Endothelial cell of umbilical vein (primary cell): ENCODE data around the gene CYP2A6. TPM values are rescaled to one million over a fixed set of nuclear protein-coding genes. Genes with fewer than 3 reads are reported as not detected.
"Not testable (repeated sequence)": the region's sequence is repeated elsewhere in the genome, so short reads cannot be mapped to it uniquely, and the experiment has no call there.

ENCODE experiments used
- BruUV-seq: library from RNA; stranded (reverse); fragments of 400-500 nt; replicated peaks from 2 replicates; lab custom pipeline; 2021; lab: Mats Ljungman, UMichigan
- CTCF ChIA-PET: fragments of 300-600, 350-600 bp; sonication (Branson Sonifier 250); formaldehyde crosslinking; loops from one replicate; lab custom pipeline; 2021; ENCODE audit warnings: antibody characterized with exemption, inconsistent platforms; lab: Charles Lee
- POLR2A ChIA-PET: fragments of 300-600, 350-600 bp; sonication (Branson Sonifier 250); formaldehyde crosslinking; loops from one replicate; lab custom pipeline; 2021; ENCODE audit warnings: antibody characterized with exemption, inconsistent platforms; lab: Charles Lee
- DNase-seq: peaks from one replicate; pipeline ENCODE4 v3.0.0-alpha.2; 2011; ENCODE audit warnings: low read depth, low spot score
- FAIRE-seq: peaks from 2 replicates; lab custom pipeline; 2011; peaks lifted over from hg19 to GRCh38; lab: Jason Lieb, UNC
- H2AFZ ChIP-seq: 2 replicates; pipeline ENCODE4 v1.6.0; 2012; ENCODE audit warnings: low read depth, low read length, control low read depth, inconsistent platforms
- H3K27ac ChIP-seq: 2 replicates; pipeline ENCODE4 v1.5.1; 2011; ENCODE audit warnings: low read depth, mild to moderate bottlenecking, control low read depth, low read length, moderate library complexity; ENCODE audit not compliant: insufficient read depth
- H3K27me3 ChIP-seq, 2 experiments: 2 replicates each; pipeline versions ENCODE4 v1.6.0 to v1.6.1; 2011; ENCODE audit warnings: low read length in 2 of 2, mixed read lengths in 1 of 2; ENCODE audit not compliant: control insufficient read depth in 2 of 2, insufficient read depth in 2 of 2
- H3K36me3 ChIP-seq, 2 experiments: 2 replicates in 1 of 2; 3 replicates in 1 of 2; pipeline ENCODE4 v1.5.1; 2011; ENCODE audit warnings: low read length in 2 of 2, mild to moderate bottlenecking in 1 of 2, moderate library complexity in 1 of 2; ENCODE audit not compliant: control insufficient read depth in 2 of 2, insufficient read depth in 2 of 2; ENCODE audit errors: extremely low read depth in 1 of 2
- H3K4me1 ChIP-seq: 3 replicates; pipeline ENCODE4 v1.5.1; 2011; ENCODE audit warnings: mild to moderate bottlenecking, low read length; ENCODE audit not compliant: control insufficient read depth, insufficient read depth; ENCODE audit errors: extremely low read depth
- H3K4me2 ChIP-seq: 2 replicates; pipeline ENCODE4 v1.6.1; 2011; ENCODE audit warnings: low read length, control low read depth, mixed read lengths; ENCODE audit not compliant: insufficient read depth
- H3K4me3 ChIP-seq, 3 experiments: fragments of 200-600 bp in 1 of 3; sonication (generic), shearing (Covaris generic) in 1 of 3; replicated peaks in 1 of 3; 2 replicates each; pipeline ENCODE4 v1.5.1; 2011 to 2016; ENCODE audit warnings: control low read depth in 3 of 3, low read length in 3 of 3, mild to moderate bottlenecking in 2 of 3, inconsistent platforms in 1 of 3, low read depth in 1 of 3, moderate library complexity in 1 of 3; ENCODE audit not compliant: insufficient read depth in 1 of 3
- H3K79me2 ChIP-seq: 2 replicates; pipeline ENCODE4 v1.6.0; 2012; ENCODE audit warnings: low read length, inconsistent platforms; ENCODE audit not compliant: control insufficient read depth, insufficient read depth
- H3K9ac ChIP-seq: replicated peaks from 2 replicates; pipeline ENCODE3; 2011; ENCODE audit warnings: low read length, control low read depth; ENCODE audit not compliant: insufficient read depth; ENCODE audit errors: extremely low read depth
- H3K9me1 ChIP-seq: replicated peaks from 3 replicates; pipeline ENCODE4 v1.6.0; 2011; ENCODE audit warnings: mild to moderate bottlenecking, low read length; ENCODE audit not compliant: control insufficient read depth, insufficient read depth; ENCODE audit errors: extremely low read depth
- H3K9me3 ChIP-seq: replicated peaks from 2 replicates; pipeline ENCODE4 v1.5.1; 2012; ENCODE audit warnings: low read length, inconsistent platforms; ENCODE audit not compliant: control insufficient read depth, insufficient read depth
- H4K20me1 ChIP-seq: replicated peaks from 2 replicates; pipeline ENCODE3; 2011; ENCODE audit warnings: mild to moderate bottlenecking, low read length; ENCODE audit not compliant: control insufficient read depth, insufficient read depth; ENCODE audit errors: extremely low read depth
- CTCF ChIP-seq, 2 donors: IDR thresholded peaks; 1 replicate in 1 of 2; 2 replicates in 1 of 2; pipeline ENCODE4 v1.5.1; 2011; ENCODE audit warnings: low read length in 2 of 2, mild to moderate bottlenecking in 2 of 2, moderate library complexity in 2 of 2, control low read depth in 1 of 2, inconsistent platforms in 1 of 2, low read depth in 1 of 2; ENCODE audit not compliant: insufficient read depth in 1 of 2; ENCODE audit errors: extremely low read depth in 1 of 2
- EZH2 ChIP-seq: IDR thresholded peaks from 2 replicates; pipeline ENCODE4 v1.6.1; 2012; ENCODE audit warnings: borderline replicate concordance, low read depth, mild to moderate bottlenecking, moderate library complexity, low read length, inconsistent platforms; ENCODE audit not compliant: severe bottlenecking
- FOS ChIP-seq: IDR thresholded peaks from 2 replicates; pipeline ENCODE4 v1.6.1; 2011; ENCODE audit warnings: mild to moderate bottlenecking, low read length, moderate library complexity, borderline replicate concordance; ENCODE audit not compliant: insufficient read depth
- GATA2 ChIP-seq: IDR thresholded peaks from 2 replicates; pipeline ENCODE4 v1.7.0; 2011; ENCODE audit warnings: low read depth, mild to moderate bottlenecking, moderate library complexity, mixed read lengths, low read length; ENCODE audit not compliant: insufficient read length, insufficient read depth
- JUN ChIP-seq: IDR thresholded peaks from 2 replicates; pipeline ENCODE4 v1.6.1; 2011; ENCODE audit warnings: borderline replicate concordance, low read depth; ENCODE audit not compliant: insufficient read length, insufficient read depth
- MAX ChIP-seq: IDR thresholded peaks from 2 replicates; pipeline ENCODE4 v1.6.1; 2011; ENCODE audit not compliant: insufficient read depth, insufficient read length
- MYC ChIP-seq: IDR thresholded peaks from one replicate; pipeline ENCODE4 v1.6.1; 2011; ENCODE audit warnings: mild to moderate bottlenecking, low read depth, low read length
- POLR2A ChIP-seq: IDR thresholded peaks from 2 replicates; pipeline ENCODE4 v1.6.1; 2012; ENCODE audit warnings: low read depth, mild to moderate bottlenecking, control low read depth, low read length
- POLR2AphosphoS5 ChIP-seq: IDR thresholded peaks from 2 replicates; pipeline ENCODE4 v1.6.1; 2012; ENCODE audit warnings: low read depth, mild to moderate bottlenecking, control low read depth, low read length, moderate library complexity; ENCODE audit not compliant: insufficient read depth
- dilution Hi-C: fragments of 300-500 bp; cut with MboI; formaldehyde crosslinking; loops from one replicate; pipeline ENCODE4 v1.15.0; 2019; ENCODE audit warnings: low sequenced_read_pairs; ENCODE audit not compliant: extremely low pct_ligation_motif_present
- intact Hi-C: fragments of 100-400 bp; cut with micrococcal nuclease; formaldehyde crosslinking; loops from one replicate; pipeline ENCODE4 v1.10.0; 2022
- polyA plus RNA-seq, 4 experiments: library from polyadenylated mRNA; depleted of rRNA in 3 of 4; stranded (reverse) in 3 of 4; unstranded in 1 of 4; fragments of >200 nt; gene quantifications; 2 replicates each; pipeline versions ENCODE4 v1.2.1 to v1.2.3, GENCODE V29; 2011 to 2012; ENCODE audit warnings: missing spikeins in 1 of 4
- total RNA-seq: library from RNA; stranded (reverse); gene quantifications from 2 replicates; pipeline ENCODE4 v1.2.3, GENCODE V29; 2021

The CYP2A6 gene
- total and polyA plus RNA-seq, 2 donors (not counting 3 experiments of a cell fraction or from before 2014, with no cell fraction given), result not detected

GRCh38 chr19:40874874-40875273 lies 24.6 kb upstream of the CYP2A6 start:
- intact Hi-C loops, H3K79me2 ChIP-seq, H2AFZ ChIP-seq, H4K20me1 ChIP-seq, BruUV-seq, H3K4me3 ChIP-seq, H3K9ac ChIP-seq, H3K4me1 ChIP-seq, CTCF ChIA-PET, FAIRE-seq, H3K36me3 ChIP-seq, DNase-seq, H3K27ac ChIP-seq, H3K4me2 ChIP-seq, dilution Hi-C loops, H3K9me1 ChIP-seq, POLR2A ChIA-PET, H3K27me3 ChIP-seq, H3K9me3 ChIP-seq: not testable (repeated sequence)

- CTCF ChIA-PET, H3K9ac ChIP-seq, H3K9me1 ChIP-seq, FAIRE-seq, H3K4me3 ChIP-seq, DNase-seq, H4K20me1 ChIP-seq, H3K27me3 ChIP-seq, POLR2A ChIA-PET, H3K36me3 ChIP-seq, H3K4me1 ChIP-seq, H2AFZ ChIP-seq, H3K4me2 ChIP-seq, intact Hi-C loops, H3K79me2 ChIP-seq, BruUV-seq, H3K27ac ChIP-seq, dilution Hi-C loops, H3K9me3 ChIP-seq: not testable (repeated sequence)
Observed at GRCh38 chr19:40873873-40874272, 23.6 kb upstream of the CYP2A6 start.

GRCh38 chr19:40872209-40872608 lies 22.0 kb upstream of the CYP2A6 start:
- POLR2A ChIA-PET, result no interaction called here
- dilution Hi-C loops (no loop called here), intact Hi-C loops (no loop called here)
- no peak for DNase-seq
- no peak overlapping the region for H3K4me3 ChIP-seq
- no peak overlapping the region for H2AFZ ChIP-seq
- FAIRE-seq, result no peak
- H4K20me1 ChIP-seq, result no peaks in the 10 kb centered on the region
- H3K9ac ChIP-seq, result no peak overlapping the region
- H3K9me1 ChIP-seq, result no peaks in the 10 kb centered on the region
- H3K36me3 ChIP-seq, result no peaks in the 10 kb centered on the region
- peaks cover 0 to 5% of the 10 kb centered on the region in 2 experiments for H3K27me3 ChIP-seq
- no peak overlapping the region for H3K4me2 ChIP-seq
- no TSS peak for BruUV-seq
- CTCF ChIA-PET, result no interaction called here
- TF ChIP-seq MAX (no peak), POLR2AphosphoS5 (no peak), GATA2 (no peak), JUN (no peak), CTCF (IDR thresholded peaks at IDR 0.05; ENCODE audit: extremely low read depth in 1 of 2, insufficient read depth in 1 of 2, low read depth in 1 of 2, low read length in 2 of 2) (no peak), POLR2A (no peak), FOS (no peak), EZH2 (no peak), MYC (no peak)
- H3K4me1 ChIP-seq, result no peaks in the 10 kb centered on the region
- no peaks in the 10 kb centered on the region for H3K9me3 ChIP-seq
- no peaks in the 10 kb centered on the region for H3K79me2 ChIP-seq
- H3K27ac ChIP-seq, result no peak overlapping the region
